ENCODE measurements around the gene SH3GL2.
"Not testable (repeated sequence)": the region's sequence is repeated elsewhere in the genome, so short reads cannot be mapped to it uniquely, and the experiment has no call there.

The SH3GL2 gene

DNA sequence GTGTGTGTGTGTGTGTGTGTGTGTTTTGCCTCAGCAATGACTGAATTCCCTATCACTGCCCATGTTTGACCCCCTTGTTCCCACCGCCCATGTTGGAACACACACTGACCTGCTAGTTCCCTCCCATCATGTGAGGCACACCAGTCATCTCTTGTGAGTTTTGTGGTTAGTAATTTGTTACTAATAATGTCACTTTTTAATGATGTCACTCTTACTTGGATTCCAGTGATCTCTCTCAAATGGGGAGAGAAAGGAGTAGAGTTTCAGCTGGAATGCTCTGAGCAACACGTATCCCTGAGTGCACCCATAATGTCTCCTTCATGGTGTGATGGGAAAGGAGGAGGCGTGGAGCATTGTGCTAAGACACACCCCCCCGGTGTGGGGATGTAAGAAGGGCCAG is 172.6 kb downstream of the SH3GL2 start:
- no peak for DNase-seq (ENCODE audit: low spot score)

DNA sequence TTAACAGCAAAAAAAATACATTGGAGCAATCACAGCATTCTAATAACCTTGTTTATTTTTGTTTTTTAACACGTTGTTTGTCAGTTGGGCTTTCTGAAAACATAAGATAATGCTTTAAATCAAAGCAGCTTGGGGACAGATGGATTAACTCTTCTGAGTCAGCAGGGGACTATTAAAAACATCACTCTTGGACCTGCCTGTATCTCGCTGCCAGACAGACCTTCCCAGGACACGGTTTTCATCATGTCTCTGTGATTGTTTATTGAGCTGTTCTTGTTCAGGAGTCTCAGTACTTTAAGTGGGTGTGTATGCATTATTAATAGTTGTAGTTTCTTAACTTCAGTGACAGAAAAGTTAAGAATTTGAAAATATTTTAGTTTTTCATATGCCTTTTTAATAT is 173.2 kb downstream of the SH3GL2 start:
- no peak for DNase-seq (ENCODE audit: low spot score)

DNA sequence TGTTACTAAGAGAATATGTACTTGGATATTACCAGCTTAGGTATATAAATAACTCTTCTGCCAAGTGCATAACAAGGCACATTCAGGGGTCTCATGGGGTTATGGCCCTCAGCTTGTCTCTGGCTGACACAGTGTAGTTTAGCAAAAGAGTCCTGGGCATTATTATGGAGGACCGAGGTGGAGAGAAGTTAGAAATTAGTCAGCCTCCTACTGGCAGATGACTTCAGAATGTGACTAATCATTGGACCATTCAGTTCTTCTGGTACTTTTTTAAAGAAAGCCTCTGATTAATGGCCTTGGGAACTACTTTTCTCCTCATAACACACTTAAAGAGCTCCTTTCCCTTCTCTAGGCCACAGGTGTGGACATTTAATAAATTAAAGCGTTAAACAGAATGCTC is 178.9 kb downstream of the SH3GL2 start:
- no peak for DNase-seq (ENCODE audit: low spot score)

DNA sequence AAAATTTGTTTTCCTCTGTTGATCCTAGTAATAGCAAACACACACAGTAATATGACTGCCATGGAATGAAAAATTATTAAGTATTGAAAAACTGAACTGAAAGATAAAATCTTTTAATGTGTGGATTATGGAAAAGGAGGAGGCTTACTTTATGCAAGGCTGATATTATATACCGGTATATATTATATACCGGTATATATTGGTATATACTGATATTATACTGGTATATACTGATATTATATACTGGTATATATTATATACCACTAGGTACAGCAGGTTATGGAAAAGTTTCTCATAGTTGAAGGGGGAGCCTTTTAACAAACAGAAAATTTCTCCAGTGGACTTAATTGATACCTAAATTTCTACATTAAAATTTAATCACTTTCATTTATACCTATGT is 181.4 kb downstream of the SH3GL2 start:
- DNase-seq (ENCODE audit: low spot score), result no peak

DNA sequence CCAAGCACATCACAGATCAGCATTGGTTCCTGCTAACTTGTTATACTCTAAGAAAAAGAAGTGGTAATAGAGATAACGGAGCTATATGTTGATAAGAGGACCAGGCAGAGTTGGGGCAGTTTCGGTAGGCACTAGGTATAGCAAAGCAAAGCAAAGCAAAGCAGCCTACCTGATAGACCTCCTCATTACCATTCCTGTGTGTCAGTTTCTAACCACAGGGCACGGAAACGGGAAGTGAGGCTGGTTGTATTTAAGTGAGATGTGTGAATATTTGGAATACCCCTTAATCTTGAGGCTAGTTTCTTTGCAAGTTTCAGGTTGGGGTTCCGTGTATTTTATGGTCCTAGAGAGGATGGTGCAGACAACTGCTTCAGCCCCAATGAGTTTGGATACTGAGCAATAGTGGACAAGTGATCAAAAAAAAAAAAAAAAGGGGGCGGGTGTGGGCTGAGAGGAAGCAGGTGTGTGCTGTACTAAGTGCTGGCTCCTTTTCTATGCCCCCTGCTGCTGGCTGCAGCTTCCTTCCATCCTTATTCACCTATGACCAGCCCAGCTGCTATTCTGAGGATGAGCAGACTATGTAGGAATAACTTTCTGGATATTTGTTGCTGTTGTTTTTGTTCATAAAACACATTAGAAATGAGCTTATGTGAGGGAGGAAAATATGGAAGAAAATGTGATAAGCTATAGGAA is 183.3 kb downstream of the SH3GL2 start:
- no peak for DNase-seq (ENCODE audit: low spot score)

DNA sequence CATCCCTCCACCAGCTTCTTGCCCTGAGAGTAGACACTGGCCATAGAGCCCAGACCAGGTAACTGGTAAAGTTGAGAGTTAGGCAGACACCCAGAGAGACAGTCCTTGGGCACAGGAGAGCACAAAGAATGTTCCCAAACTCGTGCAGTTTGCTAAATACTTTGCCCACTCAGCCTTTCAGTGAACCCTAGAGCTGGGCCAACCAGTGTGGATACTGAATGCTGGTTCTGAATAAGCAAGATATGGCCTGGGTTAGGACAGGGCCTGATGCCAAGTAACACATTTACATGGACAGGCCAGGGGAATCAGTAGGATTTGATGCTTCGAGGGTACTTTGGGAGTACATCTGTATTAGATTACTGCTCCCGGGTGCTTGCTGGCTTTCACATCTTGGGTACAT is 185.4 kb downstream of the SH3GL2 start:
- no peak for DNase-seq (ENCODE audit: low spot score)

DNA sequence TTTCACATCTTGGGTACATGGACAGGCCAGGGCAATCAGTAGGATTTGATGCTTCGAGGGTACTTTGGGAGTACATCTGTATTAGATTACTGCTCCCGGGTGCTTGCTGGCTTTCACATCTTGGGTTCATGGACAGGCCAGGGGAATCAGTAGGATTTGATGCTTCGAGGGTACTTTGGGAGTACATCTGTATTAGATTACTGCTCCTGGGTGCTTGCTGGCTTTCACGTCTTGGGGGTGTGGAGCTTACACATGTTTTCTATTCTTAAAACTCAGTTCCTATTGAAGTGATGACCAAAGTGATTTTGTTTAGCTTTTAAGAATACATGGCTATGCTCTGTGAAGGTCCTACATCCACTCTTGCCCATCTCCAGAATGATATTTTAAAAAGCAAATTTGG is 186.3 kb downstream of the SH3GL2 start:
- DNase-seq (ENCODE audit: low spot score), result not testable (repeated sequence)

DNA sequence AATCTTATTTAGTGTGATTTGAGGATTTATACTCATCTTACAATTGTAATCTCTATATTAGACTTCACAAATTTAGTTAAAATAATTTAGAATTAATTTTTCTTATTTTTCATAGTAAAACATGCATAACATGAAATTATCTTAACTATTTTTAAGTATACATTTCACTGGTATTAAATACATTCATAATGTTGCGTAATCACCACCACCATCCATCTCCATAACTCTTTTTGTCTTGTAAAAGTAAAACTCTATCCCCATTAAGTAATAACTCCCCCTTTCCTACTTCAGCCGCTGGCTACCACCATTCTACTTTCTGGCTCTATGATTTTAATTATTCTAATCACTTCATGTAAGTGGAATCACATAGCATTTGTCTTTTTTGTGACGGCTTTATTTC is 193.4 kb downstream of the SH3GL2 start:
- DNase-seq (ENCODE audit: low spot score), result no peak

DNA sequence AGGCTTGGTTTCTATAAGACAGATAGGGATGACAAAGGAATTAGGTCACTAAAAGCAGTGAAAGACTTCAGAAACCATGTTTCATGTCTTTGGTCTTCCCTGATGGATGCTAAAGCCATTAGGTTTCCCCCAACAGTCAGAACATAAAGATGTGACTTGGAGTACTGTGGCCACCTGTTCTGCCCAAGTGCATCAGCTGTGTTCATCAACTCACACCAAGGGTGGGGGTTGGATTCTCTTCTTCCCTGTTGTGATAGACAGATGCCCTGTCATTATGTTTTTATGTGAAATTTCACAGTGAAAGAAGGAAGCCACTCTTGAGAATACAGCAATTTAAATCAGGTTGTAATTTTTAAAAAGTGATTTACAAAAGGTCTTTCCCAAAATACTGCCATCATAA is 196.8 kb downstream of the SH3GL2 start:
- DNase-seq (ENCODE audit: low spot score), result no peak

DNA sequence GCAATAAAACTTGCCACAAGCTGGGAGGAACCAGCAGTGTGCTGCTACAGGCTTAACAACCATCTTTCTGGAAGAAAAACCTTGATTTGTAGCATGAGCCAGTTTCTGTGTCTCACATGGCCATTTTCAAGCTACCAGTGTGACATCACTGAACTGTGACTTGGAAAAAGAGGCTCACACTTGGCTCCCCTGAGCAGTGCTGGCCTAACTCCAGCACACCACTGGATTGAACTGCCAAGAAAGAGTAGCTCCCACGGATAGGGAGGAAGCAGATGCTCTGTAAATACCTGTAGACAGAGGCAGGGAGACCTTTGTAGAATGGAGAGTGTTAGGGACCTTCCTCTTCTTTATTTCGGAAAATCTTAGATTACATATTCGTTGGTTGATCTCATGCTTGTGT is 197.9 kb downstream of the SH3GL2 start:
- no peak for DNase-seq (ENCODE audit: low spot score)

DNA sequence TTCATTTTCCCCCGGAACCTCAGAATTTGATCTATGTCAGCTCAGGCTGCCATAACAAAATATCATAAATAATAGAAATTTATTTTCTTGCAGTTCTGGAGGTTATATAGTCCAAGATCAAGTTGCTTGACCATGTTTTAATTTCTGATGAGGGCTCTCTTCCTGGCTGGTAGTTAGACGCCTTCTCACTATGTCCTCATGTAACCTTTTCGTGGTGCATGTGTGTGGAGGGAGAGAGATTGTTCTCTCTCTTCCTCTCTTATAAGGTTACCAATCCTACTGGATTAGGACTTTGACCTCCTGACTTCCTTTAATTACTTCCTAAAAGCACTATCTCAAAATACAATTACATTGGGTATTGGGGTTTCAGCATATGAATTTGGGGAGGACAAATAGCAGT is 198.6 kb downstream of the SH3GL2 start:
- no peak for DNase-seq (ENCODE audit: low spot score)

DNA sequence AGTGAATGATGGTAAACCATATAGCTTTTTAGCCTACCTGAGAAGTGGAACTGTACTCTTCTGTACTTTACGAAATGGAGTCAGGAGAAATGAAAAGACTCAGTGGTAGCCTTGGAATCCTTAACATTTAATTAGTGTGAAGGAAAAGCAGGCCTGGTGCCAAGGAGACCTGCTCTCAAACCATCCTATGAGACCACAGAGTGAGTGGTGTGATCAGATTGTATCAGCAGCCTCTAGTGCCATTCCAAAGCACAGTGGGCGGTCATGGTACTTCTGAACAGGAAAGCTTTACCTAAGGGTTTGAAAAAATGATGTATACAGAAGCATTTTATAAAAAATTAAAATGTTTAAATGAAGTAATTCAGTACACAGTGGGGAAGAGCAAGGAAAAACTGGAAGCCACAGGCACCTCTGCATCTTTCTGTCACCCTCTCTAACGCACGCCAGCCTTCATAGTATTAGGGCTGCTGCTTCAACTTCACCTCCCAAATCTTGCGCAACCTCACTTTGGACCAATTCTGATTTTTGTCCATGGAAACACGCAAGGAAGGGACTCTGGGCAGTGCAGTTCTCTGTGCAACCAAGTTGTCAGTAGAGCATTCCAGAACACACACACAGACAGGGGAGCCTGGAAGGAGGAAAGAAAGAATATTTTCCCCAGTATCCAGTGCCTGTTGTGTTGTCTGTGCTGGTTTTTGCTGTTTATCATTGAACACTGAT is 203.7 kb downstream of the SH3GL2 start:
- no peak for DNase-seq (ENCODE audit: low spot score)

DNA sequence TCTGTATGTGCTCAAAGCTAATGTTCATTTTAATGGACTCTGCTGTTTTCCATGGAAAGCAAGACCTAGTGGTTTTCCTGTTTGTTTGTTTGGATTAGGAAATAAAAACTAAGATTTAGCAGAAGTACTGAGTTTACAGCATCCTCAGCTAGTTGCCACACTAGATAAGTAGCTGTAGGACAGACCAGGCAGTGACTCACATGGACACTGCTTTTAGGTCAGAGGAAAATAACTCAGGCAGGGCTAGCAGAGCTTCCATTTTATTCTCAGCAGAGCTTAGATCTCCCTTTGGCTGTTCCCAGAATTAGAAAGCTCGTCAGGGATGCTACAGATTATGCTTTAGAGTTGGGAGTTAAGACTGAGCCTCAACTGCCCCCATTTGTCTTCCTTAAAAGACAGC is 204.4 kb downstream of the SH3GL2 start:
- no peak for DNase-seq (ENCODE audit: low spot score)

DNA sequence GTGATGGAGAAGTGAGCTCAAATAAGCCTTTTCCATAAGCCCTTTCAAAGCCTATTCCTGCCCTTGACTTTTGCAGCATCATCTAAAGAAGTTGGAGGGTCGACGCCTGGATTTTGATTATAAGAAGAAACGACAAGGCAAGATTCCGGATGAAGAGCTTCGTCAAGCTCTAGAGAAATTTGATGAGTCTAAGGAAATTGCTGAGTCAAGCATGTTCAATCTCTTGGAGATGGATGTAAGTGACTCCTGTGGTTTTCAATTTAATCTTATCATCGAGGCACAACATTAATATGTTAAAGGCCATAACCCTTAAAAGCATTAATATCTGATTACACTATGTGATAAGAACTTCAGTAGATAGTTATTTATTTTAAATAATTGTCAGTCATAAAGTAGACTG is 210.4 kb downstream of the SH3GL2 start:
- DNase-seq (ENCODE audit: low spot score), result no peak

DNA sequence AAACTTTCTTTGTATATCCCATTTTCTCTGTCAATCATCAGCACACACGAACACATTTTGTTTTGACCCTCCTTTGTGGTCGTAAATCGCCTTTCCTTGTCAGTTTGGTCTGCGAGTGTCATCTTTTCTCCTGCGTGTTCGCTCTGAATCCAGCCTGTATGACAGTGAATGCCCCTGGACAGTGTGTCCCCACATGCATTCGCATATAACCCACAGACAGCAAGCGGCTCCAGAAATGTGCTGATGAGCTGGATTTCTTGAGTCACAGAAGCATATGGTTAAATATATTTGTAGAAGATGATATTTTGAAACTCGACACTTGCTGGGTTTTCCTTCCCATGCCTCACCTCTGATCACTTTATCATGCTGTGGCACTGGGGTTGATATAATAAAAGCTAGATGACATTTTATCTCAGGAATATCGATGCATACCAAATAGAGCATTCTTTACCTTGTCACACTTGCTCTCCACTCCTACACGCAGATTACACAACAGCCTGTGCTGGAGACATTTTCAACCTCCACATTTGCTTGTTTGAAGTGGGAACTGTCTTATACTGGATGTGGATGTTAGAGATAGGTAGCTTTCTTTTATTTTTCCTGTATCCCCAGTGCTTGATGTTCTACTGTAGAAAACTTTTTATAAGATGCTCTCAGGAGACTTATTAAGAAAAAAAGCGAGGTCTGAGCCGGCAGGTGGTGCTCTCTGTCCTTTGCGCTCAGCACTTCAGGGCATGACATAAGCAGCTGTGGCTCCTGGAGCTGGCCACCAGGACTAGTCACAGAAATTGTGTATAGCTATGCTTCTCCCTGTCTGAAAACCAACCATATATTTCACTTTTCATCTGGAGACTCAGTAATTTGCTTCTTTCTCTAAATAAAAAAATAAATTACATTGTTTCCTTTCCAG is 215.1 kb downstream of the SH3GL2 start:
- no peak for DNase-seq (ENCODE audit: low spot score)

DNA sequence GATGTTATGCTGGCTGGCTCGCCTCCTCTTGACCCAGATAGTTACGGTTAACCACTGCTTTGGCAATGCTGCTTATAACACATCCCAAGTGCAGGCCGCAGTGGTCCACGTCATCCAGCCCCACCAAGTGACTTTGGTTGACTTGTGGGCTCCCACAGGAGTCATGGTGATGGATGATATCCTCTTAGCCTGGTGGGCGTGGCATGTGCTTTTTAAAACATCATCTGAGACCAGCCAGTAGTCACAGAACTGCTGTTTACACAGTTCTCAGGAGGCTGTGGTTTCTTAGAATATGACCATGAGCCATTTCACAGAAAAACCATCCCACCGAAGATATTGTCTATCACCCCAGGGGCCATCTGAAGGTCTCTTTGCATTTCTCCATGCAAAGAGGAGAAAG is 216.9 kb downstream of the SH3GL2 start:
- DNase-seq (ENCODE audit: low spot score), result no peak

DNA sequence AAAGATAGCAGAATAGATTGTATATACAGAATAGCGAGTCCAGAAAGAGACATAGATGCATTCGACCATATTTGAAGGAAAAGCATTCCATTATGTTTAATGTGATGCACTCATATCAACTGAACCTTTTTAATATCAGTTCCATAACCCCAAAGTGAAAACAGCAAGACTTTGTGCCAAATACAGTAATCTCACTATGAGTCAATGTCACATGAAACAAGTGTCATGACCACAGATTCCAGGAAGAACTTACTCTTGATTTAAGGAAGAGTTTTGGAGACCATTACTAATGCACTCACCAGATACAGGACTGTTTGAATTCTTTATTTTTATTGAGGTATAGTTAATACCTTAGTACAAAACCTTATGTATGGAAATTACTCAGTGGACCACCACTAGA is 220.5 kb downstream of the SH3GL2 start:
- DNase-seq (ENCODE audit: low spot score), result no peak

DNA sequence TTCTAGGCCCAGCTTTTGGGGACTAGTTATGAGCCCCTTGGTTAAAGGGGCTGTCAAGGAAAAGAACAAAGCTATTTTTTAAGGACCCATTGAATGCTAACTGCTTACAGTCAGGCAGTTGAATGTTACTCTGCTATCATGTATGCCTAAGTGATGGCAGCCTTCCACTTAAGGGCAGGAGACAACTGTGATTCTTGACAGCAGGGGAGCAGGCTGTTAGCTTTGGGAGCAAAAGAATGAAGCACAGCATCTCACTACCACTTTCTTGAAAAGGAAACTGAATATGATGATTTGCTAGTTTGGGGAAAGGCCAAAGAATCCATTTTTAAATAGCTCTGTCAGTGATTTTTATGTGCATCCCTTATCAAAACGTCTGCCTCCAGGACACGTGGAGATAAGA is 221.6 kb downstream of the SH3GL2 start:
- DNase-seq (ENCODE audit: low spot score), result no peak

DNA sequence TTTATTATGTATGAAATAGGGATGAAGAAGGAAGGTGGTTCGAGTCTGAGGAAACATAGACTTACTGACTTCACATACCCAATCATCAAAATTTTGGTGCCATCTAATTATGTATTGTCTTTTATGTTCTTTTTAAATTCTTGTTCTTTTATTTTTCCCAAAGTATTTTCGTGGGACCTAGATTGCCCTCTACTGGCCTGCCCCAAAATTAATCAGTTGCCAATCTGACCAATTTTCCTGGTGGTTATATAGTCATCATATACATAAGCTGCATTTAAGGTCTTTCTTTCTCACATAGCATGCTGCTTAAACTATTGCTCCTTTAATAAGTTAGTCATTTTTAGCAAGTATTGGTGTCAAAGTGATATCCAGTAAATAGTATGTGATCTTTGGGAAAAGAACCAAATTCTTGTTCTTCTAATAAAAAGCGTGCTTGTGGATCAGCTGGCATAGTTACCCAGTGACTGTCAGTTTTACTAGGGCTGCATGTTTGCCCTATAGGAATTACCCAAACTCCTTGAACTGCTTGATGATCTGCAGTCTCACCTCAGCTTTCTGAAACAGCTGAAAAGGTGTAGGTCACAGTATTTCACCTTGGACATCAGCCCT is 223.5 kb downstream of the SH3GL2 start:
- DNase-seq (ENCODE audit: low spot score), result no peak

DNA sequence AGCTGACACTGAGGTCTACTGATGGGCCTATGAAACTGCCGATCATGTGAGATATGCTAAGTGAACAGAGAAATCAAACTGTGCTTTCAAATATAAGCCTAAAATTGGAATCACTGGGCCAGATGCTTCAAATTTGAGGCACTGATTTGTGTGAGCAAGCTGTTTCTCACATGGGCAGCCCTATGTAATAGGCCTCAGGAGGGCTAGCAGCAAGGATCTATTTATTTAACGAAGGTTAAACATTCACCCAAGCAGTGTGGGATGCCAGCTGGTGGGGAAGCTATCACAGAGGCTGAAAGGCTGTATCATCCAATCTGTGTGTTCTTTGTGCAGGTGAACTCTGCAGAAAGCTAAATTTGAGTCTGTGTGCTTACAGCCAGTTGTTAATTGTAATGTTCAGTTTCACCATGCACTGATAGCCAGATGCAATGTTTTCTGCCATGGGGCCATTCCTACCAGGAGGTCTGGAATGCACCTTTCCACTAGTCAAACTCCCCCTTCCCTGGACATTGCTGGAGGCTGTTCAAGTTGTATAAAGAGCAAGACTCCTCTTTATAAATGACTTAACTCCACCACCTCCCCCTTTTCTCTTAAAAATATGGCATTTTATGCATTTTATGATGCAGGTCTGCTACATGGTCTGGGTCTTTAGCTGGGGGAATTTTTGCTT is 228.9 kb downstream of the SH3GL2 start:
- no peak for DNase-seq (ENCODE audit: low spot score)

DNA sequence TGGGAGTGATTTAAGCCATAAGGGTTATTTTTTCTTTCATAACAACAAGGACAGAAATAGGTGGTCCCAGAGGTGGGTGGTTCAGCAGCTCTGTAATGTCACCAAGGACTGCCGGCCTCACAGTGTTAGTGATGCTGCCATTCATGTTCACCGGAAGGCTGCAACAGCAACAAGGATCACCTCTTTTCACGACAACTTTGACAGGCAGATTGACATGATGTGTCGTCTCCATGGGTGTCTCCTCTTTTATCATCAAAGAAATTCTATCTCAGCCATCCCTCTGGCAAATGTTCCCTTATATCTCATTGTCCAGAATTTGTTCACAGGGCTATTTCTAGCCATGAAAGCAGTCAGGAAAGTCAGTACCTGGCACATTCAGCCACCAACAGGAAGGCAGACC is 231.5 kb downstream of the SH3GL2 start:
- no peak for DNase-seq (ENCODE audit: low spot score)

Data from hematopoietic multipotent progenitor cell treated with erythropoietin and hydrocortisone succinate and interleukin-3 and kit ligand, for 15 days (in vitro differentiated cells).